ENCODE results near the gene NODAL.

Gene NODAL

GRCh38 chr10:70432561-70433263 lies 8.8 kb downstream of the NODAL start:
- no peak for DNase-seq

GRCh38 chr10:70432101-70432500 lies 9.4 kb downstream of the NODAL start:
- DNase-seq = no peak

DNA sequence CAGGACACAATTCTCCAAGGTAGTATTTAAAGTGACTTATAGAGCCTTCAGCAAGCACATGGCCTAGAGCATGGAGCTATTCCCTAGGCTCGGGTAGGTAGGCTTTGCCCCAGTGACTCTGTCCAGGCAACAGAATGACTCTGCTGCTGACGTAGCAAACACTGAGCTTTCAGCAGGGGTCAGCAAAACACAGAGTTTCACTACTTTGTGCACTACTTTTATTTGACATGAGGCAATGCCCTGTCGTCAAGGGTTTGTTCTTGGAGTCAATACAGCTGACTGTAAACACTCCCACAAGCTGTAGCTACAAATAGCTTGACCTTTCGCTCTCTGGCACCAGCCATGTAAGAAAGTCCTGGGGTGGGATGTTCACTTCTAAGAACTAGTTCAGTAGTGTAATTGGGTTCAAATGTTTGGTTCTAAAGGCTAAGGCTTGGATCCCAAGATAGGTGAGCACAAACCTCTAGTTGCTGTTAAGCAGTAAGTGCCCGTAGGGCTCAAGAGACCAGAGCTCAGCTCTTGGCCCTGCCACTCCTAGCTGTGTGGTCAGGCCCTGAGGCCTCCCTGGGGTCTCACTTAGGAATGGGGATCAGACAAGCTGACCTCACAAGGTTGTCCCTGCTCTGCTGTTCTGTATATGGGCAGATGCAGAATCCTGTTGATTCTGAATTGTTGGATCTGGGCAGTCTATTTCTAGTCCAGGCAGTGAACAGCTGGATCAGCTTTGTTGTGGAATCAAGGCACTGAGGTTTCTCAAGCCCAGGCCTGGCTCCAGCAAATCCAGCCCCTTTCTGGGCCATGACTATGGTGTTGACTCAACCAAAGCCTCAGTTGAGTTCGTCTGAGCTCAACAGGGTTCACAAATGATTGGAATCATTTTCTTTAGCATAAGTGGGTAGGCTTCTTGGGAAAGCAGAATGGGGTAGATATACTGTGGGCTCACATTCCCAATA lies 10.7 kb downstream of the NODAL start:
- DNase-seq = peak; percentile 65 to 89 (median 74)

DNA sequence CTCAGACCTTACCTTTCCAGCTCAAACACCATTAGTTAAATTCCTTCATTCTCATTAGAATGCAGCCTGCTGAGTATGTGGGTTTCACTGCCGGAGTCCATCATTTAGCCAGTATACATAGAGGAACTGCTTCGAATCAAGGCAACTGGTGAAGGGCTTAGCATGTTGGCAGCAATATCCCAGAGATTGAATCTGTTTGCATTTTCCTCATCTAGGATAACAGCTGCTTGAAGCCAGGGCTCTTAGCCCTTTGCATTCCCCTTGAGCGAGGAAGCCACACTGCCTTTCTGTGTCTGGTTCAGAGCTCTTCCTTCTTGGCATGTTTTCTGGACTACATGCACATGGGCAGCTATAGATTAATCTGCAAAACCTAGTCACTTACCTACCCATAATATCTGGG lies 14.7 kb downstream of the NODAL start:
- no peak for DNase-seq

DNA sequence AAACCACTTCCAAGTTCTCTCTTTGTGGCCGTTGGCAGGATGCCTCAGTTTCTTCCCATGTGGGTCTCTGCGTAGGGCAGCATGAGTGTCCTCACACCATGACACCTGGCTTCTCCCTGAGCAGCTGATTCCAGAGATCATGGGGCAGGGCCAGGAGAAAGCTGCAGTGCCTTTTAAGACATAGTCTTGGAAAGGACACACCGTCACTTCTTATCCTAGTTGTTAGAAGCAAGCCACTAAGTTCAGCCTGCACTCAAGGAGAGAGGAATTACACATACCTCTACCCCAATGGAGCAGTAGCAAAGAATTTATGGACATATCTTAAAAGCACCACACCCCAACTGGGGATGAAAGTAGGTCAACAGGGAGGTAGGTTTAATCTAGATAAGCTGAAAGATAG lies 16.4 kb downstream of the NODAL start:
- DNase-seq = no peak

DNA sequence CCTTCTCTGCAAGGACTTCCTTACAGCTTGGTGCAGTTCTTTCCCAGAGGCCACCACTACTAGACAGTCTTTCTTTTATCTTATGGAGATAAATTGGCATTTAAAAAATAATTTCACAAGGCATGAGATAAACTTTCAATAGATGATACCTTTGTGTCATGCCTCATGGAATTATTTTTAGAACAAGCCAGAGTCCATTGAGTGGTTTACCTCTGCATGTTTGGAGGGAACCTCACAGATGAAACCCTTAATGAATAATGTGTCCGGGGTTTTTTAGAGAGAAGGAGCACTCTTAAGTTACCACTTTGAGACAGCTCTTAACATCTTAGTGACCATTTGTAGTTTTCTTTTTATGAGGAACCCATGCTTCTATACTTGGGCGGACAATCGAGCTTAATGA lies 17.2 kb downstream of the NODAL start:
- no peak for DNase-seq

GRCh38 chr10:70418713-70419112 lies 22.8 kb downstream of the NODAL start:
- no peak for DNase-seq

DNA sequence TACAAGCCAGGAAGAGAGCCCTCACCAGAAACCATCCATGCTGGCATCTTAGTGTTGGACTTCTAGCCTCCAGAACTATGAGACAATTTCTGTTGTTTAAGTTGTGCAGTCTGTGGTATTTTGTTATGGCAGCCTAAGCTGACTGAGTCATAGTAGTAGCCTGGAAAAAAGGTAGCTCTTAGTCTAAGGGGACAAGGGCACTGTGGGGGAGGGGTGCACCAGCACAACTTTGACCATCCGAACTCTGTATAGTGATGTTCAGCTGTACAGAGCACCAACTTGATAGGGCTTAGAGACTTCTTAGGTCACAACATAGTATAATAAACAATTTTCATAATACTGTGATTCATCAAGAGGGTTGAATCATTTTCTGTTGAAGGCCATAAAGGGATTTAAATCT lies 23.3 kb downstream of the NODAL start:
- DNase-seq = no peak

DNA sequence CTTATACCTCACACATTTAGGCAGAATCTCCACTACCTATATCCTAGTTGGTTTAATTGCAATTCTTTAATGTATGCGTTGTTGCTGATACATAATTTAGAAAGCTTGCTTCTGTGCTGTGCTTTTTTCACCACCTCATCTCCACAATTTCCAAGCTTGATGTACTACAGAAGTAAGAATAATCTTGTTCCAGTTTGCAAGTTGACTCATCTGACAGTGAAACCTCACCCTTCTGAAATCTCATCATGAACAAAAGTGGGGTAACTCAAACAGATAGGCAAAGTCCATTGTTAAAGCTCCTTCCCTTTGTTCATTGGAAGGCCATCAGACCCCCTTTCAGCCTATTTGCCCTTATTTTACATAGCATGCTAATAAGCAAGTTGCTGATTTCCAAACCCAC lies 23.9 kb downstream of the NODAL start:
- no peak for DNase-seq

GRCh38 chr10:70412356-70412755 lies 29.1 kb downstream of the NODAL start:
- no peak for DNase-seq

DNA sequence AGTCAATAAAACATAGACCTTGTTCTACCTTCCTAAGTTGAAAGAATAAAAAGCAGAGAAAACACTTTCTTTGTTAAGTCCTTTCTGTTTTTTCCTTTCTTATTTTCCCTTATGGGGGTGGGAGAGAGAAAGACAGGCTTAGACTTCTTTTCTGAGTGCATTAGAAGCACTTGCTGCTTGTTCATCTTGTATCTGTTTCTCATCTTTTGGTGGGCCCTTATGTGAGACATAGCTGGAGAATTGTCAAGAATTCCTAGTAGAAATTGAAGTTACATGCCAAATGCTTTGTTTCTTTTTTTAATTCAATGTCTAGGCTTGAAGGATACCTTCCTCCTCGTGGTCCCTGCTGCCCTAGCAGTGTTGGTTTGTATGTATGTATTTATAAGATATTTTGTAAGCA lies 30.9 kb downstream of the NODAL start:
- no peak for DNase-seq

DNA sequence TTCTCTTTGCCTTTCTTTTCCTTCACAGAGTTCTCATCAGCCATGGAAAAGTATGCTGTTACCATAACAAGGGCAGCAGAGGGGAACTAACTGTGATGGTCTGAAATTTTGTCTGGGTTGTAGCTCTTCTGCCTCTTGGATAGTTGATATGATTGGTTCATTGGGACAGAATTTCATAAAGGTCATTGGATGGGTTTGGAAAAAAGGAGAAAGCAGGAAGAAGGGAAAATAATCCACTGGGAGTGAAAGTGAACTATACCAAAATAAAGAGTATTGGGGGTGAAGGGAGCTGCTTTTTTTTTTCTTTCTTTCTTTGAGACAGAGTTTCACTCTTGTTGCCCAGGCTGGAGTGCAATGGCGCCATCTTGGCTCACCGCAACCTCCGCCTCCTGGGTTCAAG lies 31.7 kb downstream of the NODAL start:
- DNase-seq = no peak

- peak; percentile 73 to 91 (median 87) for DNase-seq
These were observed 36.2 kb downstream of the NODAL start for GRCh38 chr10:70405037-70405824.

GRCh38 chr10:70404787-70405036 lies 36.8 kb downstream of the NODAL start:
- peak in 1 of 4 experiments; percentile 45 for DNase-seq

DNA sequence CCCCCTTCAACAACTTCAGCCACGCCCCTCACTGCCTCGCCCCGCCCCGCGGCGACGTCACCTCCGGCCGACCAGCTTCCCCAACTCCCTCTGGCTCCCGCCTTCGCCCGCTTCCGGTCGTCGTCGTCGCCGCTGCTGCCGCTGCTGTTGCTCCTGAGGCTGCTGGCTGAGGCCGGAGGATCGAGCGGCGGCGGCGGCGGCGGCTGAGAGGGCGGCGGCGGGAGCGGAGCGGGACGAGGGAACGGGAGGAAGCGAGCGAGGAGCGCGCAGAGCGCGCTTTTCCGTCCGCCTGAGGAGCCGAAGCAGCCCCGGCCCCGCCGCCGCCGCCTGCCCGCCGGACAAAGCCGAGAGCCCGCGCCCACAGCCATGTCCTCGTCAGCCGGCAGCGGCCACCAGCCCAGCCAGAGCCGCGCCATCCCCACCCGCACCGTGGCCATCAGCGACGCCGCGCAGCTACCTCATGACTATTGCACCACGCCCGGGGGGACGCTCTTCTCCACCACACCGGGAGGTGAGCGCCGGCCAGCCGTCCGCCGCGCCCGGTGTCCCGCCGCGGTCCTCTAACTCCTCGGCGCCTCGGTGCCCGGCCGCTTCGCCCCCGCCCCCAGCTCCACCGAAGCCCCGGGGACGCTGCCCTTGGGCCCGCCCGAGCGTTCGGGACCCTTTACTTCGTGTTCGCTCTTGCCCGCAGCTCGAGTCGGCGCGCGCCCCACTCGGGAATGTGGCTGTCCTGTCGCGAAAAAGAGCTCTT lies 37.3 kb downstream of the NODAL start, which contains the start of gene EIF4EBP2:
EIF4EBP2 (plus strand) TSS at position 110 of the 751 bp plus-strand sequence; CDS start at position 367, 257 bp downstream.
- DNase-seq = peak; percentile 96 to 99 (median 98)

DNA sequence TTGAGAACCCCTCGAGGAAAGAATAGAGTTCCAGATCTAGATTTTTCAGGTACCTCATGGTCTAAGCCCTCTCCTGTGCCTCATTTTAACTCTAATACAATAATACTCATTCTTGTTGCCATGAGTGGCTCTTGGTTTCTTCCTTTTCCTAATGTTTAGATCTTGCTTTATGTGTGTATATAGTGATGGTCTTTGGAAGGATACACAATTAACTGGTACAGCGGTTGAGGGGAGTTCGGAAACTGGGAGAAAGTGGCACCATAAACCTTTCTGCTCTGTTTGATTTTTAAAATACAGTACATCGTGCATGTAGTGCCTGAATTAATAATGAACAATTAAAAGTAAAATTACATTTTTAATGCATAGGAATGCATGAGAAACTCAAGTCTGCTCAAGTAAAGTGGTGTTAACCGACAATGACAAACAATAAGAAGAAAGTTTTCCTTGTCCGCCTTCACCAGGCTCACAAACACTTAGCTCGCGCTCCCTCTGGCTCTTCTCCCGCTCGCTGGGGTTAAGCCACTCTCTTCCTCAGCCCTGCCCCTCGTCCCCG lies 37.9 kb downstream of the NODAL start:
- no peak for DNase-seq

DNA sequence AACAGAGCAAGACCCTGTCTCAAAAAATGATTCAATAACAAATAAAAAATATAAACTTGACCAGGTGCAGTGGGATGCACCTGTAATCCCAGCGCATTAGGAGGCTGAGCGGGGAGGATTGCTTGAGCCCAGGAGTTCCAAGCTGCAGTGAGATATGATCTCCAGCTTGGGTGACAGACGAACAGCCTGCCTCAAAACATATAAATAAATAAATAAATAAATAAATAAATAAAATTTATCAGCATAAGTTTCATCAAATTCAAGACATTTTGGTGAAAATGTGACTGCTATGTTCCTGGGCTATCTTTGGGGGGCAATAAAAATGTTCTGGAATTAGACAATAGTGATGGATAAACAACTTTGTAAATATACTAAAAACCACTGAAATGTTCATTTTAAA lies 42.3 kb downstream of the NODAL start:
- no peak for DNase-seq

GRCh38 chr10:70396140-70396539 lies 45.3 kb downstream of the NODAL start:
- no peak for DNase-seq

DNA sequence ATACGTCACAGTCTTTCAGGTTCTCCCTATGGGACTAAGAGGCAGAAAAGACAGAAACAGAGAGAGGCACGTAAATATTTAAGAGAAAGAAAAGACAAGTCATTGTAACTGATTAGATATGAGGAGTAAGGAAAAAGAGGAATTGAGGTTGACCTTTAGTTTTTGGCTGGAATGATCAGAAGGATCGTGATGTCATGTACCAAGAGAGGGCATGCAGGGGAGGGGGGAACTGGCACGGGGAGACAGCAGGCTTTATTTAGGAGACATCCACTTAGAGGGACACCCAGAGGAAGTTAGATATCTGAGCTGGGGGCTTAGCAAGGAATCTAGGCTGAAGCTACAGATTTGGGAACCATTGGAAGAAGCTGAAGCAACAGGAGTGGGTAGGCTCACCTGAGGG lies 49.8 kb downstream of the NODAL start:
- DNase-seq = no peak

All from suppressor macrophage (primary cell).